Retinal pigment epithelial cell (primary cell): ENCODE data around the gene SLC38A10.
A peak's percentile ranks its signal among the peaks of the same experiment; 100 is the strongest.

Experiments used
- DNase-seq: peaks from one replicate; pipeline ENCODE4 v3.0.0-alpha.2; 2010; ENCODE audit warnings: low read depth
- H3K4me3 ChIP-seq: 2 replicates; pipeline ENCODE4 v1.5.1; 2011; ENCODE audit warnings: mild to moderate bottlenecking, low read length, control low read depth, moderate library complexity
- CTCF ChIP-seq: conservative IDR thresholded peaks from 2 replicates; pipeline ENCODE4 v1.5.1; 2011; ENCODE audit warnings: low read depth, low read length, control low read depth, inconsistent platforms

SLC38A10 gene

GRCh38 chr17:81243333-81243664, 51.8 kb downstream of the SLC38A10 start:
- no peak for DNase-seq
- no peak for TF ChIP-seq CTCF
- no peak overlapping the region for H3K4me3 ChIP-seq

- no peak for DNase-seq
- TF ChIP-seq CTCF, result no peak
- no peak overlapping the region for H3K4me3 ChIP-seq
These were observed 52.4 kb downstream of the SLC38A10 start for GRCh38 chr17:81242421-81243332.

GRCh38 chr17:81241648-81242420, 53.3 kb downstream of the SLC38A10 start:
- DNase-seq, result no peak
- H3K4me3 ChIP-seq, result no peak overlapping the region
- peak; percentile 86 for TF ChIP-seq CTCF

- no peak for DNase-seq
- no peak for TF ChIP-seq CTCF
- H3K4me3 ChIP-seq, result no peak overlapping the region
These were observed 53.9 kb downstream of the SLC38A10 start for GRCh38 chr17:81241203-81241602.

GRCh38 chr17:81240761-81241160, 54.3 kb downstream of the SLC38A10 start:
- DNase-seq, result no peak
- TF ChIP-seq CTCF, result no peak
- no peak overlapping the region for H3K4me3 ChIP-seq

GRCh38 chr17:81239714-81240555, 55.2 kb downstream of the SLC38A10 start:
- peak overlapping the region; percentile 72 for H3K4me3 ChIP-seq
- no peak for TF ChIP-seq CTCF

More at GRCh38 chr17:81239714-81240555, 55.2 kb downstream of the SLC38A10 start:
- no peak for DNase-seq
